ENCODE data around the gene CTIF.

The CTIF gene

DNA sequence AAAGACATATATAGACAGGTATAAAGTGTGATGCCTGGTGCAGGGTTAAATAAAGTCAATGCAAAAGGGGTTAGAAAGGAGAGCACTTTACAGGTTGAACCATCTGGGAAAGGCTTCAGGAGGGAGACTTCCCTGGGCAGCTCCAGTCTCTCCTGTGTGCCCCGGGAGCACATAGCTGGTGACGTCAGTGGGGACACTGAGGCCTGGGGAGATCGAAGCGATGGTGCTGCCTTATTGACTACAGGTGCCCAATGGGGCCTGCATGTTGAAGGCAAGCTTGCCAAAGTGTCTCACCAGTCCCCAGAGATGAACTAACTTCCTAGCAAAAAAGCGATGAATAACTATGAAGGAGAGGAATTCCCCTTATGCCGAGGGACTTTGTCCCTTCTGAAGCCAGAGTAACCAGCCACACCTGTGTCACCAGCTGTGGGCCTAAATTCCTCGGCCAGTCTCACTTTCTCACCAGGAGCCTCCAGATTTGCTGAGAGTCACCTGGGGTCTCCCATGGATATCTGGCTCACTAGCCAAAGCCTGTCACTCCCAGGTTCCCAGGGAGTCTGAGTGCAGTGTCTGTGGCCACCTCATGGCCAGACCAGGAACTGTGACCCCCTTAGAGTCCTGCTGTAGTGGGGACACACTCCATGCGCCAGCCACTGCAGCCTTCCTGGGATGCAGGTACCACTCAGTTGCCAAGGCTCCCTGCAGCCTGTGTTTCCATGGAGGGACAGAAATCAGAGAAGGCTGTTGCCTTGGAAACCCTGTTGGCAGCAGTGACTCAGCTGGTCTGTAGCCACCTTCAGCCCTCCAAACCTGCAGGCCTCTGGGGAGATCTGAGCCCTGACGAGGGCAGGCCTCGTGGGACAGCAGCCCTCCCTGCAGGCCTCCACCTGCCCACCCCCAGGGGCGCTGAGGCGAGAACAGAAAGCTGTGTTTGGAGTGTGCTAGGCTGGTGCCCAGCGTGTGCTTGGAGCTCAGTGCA, 128.7 kb downstream of the CTIF start:
- no peak for DNase-seq (ENCODE audit: low read depth in 2 of 2)

DNA sequence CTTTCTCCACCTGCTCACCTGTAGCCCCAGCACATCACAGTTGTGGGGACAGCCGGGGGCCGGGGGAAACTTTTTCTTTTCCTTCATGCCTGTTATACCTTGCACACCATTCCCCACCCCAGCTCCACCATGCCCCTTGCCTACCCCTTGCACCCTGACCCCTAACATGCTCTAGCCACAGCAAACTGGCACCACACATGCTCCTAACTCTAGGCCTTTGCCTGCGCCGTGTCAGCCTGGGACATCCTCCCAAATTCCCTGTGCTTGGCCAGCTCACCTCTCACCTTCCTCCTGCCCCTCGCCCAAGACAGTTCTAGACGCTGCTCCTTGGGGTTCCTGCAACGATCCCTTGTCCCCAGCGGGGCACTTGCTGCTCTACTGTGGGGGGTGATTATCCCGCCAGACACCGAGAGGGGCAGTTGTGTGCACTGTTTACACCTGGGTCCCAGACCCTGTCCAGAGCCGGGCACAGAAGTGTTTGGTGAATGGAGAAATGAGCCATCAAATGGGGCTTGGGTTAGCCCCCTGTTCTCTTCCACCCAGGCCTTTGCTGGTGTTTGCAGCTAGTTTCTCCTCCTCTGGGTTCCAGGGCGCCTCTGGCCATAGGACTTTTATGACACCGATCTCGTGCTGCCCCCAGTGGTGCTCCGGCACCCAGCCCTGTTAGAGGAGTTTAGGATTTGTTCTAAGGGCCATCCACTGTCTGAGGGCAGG, 129.8 kb downstream of the CTIF start:
- no peak for DNase-seq (ENCODE audit: low read depth in 2 of 2)

GRCh38 chr18:48669180-48669675, 130.4 kb downstream of the CTIF start:
- no peak for DNase-seq (ENCODE audit: low read depth in 2 of 2)

- DNase-seq (ENCODE audit: low read depth in 2 of 2) = no peak
Observed at GRCh38 chr18:48669991-48670750, 131.3 kb downstream of the CTIF start.

DNA sequence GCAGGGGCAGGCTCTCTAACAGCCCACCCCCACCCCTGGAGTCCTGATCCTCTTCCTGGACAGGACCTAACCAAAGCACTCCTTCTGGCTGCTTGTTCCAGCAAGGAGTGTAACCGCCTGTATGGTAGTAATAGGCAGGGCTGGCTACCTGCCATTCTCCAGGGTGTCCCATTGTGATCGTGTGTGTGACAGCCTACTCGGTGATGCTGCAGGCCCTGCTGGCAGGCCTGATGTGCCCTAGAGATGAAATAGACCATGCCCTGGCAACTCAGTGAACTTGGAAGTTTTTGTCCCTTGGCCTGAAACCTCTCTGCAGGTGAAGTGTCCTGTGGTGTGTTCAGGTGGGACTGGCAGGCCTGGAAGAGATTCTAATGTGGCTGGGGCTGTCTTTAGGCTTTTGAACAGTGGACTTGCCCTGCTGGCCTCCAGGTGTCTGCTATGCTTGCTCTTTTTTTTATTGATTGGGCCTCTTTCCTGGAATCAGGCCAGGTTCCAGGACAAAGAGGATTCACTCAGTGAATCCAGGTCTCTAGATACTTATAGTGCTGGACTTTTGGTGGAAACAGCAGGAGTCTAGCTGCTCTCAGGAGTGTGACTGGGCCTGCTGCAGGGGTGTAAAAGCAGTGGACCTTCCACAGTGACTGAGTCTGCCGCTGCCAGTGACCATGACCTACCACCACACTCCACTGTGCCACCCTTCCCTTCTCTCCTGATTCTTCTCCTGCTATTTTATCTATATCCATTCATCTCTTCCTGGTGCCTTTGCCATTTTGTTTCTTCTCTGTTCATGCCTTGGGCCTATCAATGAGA, 132.1 kb downstream of the CTIF start:
- no peak for DNase-seq (ENCODE audit: low read depth in 2 of 2)

DNA sequence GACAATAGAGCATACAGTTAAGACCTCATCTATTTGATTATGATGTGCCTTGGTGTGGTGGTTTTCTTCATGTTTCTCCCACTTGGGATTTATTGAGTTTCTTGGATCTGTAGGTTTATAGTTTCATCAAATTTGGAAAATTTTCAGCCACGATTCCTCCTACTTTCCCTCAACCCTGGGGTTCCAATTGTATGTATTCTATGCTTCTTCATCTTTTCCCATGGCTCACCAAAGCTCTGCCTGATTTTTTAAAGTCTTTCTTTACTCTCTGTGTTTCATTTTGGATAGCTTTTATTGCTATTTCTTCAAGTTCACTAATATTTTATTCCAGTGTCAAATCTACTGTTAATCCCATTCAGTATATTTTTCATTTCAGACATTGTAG, 132.7 kb downstream of the CTIF start:
- no peak for DNase-seq (ENCODE audit: low read depth in 2 of 2)

GRCh38 chr18:48672671-48673340, 134.0 kb downstream of the CTIF start:
- DNase-seq (ENCODE audit: low read depth in 2 of 2) = no peak

GRCh38 chr18:48673456-48673852, 134.6 kb downstream of the CTIF start:
- no peak for DNase-seq (ENCODE audit: low read depth in 2 of 2)

GRCh38 chr18:48673853-48674721, 135.3 kb downstream of the CTIF start:
- no peak for DNase-seq (ENCODE audit: low read depth in 2 of 2)

DNA sequence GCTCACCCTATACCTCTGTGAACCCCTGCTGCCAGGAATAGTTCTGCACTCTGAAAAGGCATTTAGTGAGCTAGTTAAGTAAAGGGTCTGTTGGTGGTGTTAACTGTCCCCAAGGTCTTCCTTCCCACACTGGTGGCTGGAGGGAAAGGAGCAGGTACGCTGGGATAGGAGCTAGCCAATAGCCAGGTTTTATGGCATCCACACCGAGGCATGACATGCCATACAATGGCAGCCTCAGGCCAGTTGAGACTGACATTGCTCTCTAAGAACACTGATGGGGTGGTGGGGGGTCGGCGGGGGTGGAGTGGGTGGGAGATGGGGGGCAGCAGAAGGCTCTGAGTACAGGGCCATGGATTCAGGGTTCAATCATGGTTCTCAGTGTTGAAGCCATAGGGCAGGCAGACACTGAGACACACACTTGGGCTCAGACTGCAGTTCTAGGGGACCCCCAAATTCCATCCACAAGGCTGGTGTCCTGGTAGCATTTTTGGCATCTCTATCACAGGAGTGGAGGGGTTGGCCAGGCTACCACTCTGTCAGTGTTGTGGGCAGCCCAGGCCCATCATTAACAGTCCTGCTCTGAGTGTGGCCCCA, 136.0 kb downstream of the CTIF start:
- DNase-seq (ENCODE audit: low read depth in 2 of 2) = no peak

GRCh38 chr18:48675352-48675761, 136.5 kb downstream of the CTIF start:
- peak; percentile 65 to 74 for DNase-seq (ENCODE audit: low read depth in 2 of 2)

DNA sequence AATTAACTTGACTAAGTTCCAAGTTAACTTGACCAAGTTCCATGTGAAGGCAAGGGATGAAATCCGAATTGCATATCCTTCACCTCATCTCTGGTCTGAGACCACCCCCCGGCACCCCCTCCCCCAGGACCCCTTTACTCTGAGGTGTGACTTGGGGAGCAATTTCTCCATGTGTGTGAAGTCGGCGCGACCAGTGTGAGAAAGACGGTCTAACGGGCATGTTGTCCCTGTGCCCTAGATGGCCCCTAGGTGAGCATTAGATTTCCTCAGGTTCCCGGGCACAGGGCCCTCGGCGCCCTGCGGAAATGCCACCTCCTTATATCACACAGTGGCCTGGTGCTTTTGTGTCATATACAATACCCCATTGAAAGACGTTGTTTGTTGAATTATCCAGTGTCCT, 137.1 kb downstream of the CTIF start:
- no peak for DNase-seq (ENCODE audit: low read depth in 2 of 2)

GRCh38 chr18:48676346-48676745, 137.5 kb downstream of the CTIF start:
- no peak for DNase-seq (ENCODE audit: low read depth in 2 of 2)

DNA sequence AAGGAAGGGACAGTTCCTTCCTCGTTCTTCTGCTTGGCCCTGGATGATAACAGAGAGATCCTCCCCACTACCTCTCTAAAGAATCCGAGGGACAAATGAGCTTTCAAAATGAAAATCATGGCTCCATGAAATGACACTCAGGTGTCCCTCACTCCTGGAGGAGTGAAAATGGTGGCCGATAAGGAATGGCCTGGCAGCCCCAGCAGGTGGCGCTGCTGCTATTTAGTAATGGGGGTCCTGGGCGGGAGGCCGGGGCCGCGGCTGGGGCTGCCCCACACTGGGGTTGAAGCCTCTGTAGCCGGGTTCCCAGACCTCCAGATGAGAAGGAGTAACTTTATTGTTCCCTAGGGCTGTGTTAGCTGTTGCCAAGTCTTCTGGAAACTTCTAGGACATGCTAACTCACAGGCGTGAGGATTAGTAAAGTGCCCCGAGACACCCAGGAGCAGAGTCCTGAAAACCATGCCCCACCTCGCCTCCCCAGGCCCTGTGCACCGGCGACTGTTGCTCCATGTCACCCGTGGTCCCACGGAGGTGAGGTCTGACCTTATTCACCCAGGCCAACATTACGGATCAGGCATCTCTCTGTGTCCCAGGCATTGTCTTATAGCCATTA, 138.0 kb downstream of the CTIF start:
- peak; percentile 16 to 49 for DNase-seq (ENCODE audit: low read depth in 2 of 2)

DNA sequence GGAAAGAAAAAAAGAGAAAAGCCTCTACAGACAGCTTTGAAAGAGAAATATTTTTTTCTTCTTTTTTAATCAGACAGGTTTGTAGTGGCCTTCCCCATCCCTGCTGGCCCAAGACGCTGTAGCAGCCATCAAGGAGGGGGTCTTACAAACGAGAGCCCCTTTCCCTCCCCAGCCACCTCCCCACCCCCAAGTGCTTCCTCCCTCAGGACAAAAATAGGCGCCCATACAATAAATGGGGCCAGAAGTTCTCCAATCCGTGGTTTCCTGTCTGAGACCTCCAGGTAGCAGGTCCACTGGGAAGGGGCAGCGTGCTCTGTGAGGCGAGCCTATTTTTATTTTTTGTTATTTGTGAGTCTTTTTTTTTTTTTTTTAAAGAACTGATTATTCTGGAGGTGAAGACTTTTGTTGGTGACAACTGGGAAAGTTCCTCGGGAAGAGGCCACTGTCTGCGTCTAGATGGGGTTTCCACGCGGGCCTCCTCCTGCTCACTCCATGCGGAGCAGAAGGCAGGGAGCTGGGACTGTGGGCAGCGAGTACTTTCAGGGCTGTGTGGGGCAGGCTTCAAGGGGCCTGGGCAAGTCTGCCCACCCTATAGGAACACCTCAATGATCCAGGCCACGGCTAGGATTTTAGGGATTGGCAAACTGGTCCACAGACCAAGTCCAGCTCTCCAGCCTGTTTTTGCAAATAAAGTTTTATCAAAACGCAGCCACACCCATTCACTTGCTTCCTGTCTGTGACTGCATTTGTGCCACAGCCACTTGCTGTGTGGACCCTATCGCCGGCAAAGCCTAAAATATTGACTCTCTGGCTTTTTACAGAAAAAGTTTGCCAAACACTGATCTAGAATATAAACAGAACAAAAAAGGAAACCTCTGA, 139.6 kb downstream of the CTIF start:
- no peak for DNase-seq (ENCODE audit: low read depth in 2 of 2)

DNA sequence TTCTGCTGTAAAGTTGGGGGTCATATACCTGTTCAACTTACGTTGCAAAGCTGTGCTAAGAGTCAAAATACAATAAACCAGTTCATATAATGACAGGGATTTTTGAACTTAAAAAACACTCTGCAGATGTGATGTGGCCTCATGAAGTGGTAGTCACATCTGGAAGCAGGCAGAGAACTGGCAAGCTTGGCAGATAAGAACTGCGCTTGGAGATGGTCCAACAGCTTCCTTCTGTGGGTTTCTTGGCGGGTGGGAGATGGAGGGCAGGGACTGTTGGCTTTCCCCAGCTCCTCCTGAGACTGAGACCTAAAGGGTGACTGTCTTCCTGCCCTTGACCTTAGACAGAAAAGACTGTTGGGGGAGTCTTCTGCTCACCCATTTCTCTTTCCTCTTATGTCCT, 140.4 kb downstream of the CTIF start:
- no peak for DNase-seq (ENCODE audit: low read depth in 2 of 2)

- DNase-seq (ENCODE audit: low read depth in 2 of 2) = no peak
Observed at GRCh38 chr18:48680339-48681250, 141.8 kb downstream of the CTIF start.
